Measurements from ENCODE around the gene ETV5.
A peak's percentile ranks its signal among the peaks of the same experiment; 100 is the strongest.

ETV5 gene

GRCh38 chr3:186093271-186093900, 15.5 kb downstream of the ETV5 start:
- Histone ChIP-seq H3K36me3 (ENCODE audit: insufficient read depth, low read depth, low read length) (no peaks in the 10 kb centered on the region), H3K27me3 (ENCODE audit: insufficient read depth, low read length) (peaks cover 23% of the 10 kb centered on the region), H3K9ac (ENCODE audit: low read depth, low read length) (no peak overlapping the region), H3K9me3 (ENCODE audit: insufficient read depth, low read depth, low read length) (no peaks in the 10 kb centered on the region), H3K27ac (ENCODE audit: low read length) (no peak overlapping the region), H3K4me3 (ENCODE audit: low read length) (no peak overlapping the region), H3K4me1 (ENCODE audit: insufficient read depth, low read length) (peaks cover 25% of the 10 kb centered on the region)

- Histone ChIP-seq H3K9ac (ENCODE audit: low read depth, low read length) (no peak overlapping the region), H3K27ac (ENCODE audit: low read length) (no peak overlapping the region), H3K27me3 (ENCODE audit: insufficient read depth, low read length) (peaks cover 22% of the 10 kb centered on the region), H3K36me3 (ENCODE audit: insufficient read depth, low read depth, low read length) (peaks cover 7% of the 10 kb centered on the region; the same call in 1 of the 2 replicates), H3K4me1 (ENCODE audit: insufficient read depth, low read length) (peaks cover 23% of the 10 kb centered on the region), H3K9me3 (ENCODE audit: insufficient read depth, low read depth, low read length) (no peaks in the 10 kb centered on the region), H3K4me3 (ENCODE audit: low read length) (no peak overlapping the region)
Measured at GRCh38 chr3:186092360-186093070, 16.4 kb downstream of the ETV5 start.

- peaks cover 9% of the 10 kb centered on the region; the same call in 1 of the 2 replicates for H3K4me1 ChIP-seq (ENCODE audit: insufficient read depth, low read length)
- H3K27ac ChIP-seq (ENCODE audit: low read length), result no peak overlapping the region
- no peak overlapping the region for H3K9ac ChIP-seq (ENCODE audit: low read depth, low read length)
- peaks cover 7% of the 10 kb centered on the region for H3K36me3 ChIP-seq (ENCODE audit: insufficient read depth, low read depth, low read length)
- peaks cover 11% of the 10 kb centered on the region; the same call in 1 of the 2 replicates for H3K27me3 ChIP-seq (ENCODE audit: insufficient read depth, low read length)
- H3K9me3 ChIP-seq (ENCODE audit: insufficient read depth, low read depth, low read length), result no peaks in the 10 kb centered on the region
- H3K4me3 ChIP-seq (ENCODE audit: low read length), result no peak overlapping the region
Measured at GRCh38 chr3:186090901-186091300, 18.0 kb downstream of the ETV5 start.

GRCh38 chr3:186088335-186088734, 20.6 kb downstream of the ETV5 start:
- Histone ChIP-seq H3K27me3 (ENCODE audit: insufficient read depth, low read length) (no peaks in the 10 kb centered on the region), H3K9me3 (ENCODE audit: insufficient read depth, low read depth, low read length) (no peaks in the 10 kb centered on the region), H3K4me1 (ENCODE audit: insufficient read depth, low read length) (peaks cover 12% of the 10 kb centered on the region), H3K9ac (ENCODE audit: low read depth, low read length) (no peak overlapping the region), H3K4me3 (ENCODE audit: low read length) (no peak overlapping the region), H3K36me3 (ENCODE audit: insufficient read depth, low read depth, low read length) (peaks cover 7% of the 10 kb centered on the region), H3K27ac (ENCODE audit: low read length) (no peak overlapping the region)

- Histone ChIP-seq H3K4me1 (ENCODE audit: insufficient read depth, low read length) (peaks cover 29% of the 10 kb centered on the region), H3K27me3 (ENCODE audit: insufficient read depth, low read length) (no peaks in the 10 kb centered on the region), H3K4me3 (ENCODE audit: low read length) (no peak overlapping the region), H3K9me3 (ENCODE audit: insufficient read depth, low read depth, low read length) (no peaks in the 10 kb centered on the region), H3K27ac (ENCODE audit: low read length) (no peak overlapping the region), H3K36me3 (ENCODE audit: insufficient read depth, low read depth, low read length) (peaks cover 10% of the 10 kb centered on the region), H3K9ac (ENCODE audit: low read depth, low read length) (no peak overlapping the region)
Measured at GRCh38 chr3:186084264-186084663, 24.6 kb downstream of the ETV5 start.

GRCh38 chr3:186083746-186084145, 25.1 kb downstream of the ETV5 start:
- Histone ChIP-seq H3K36me3 (ENCODE audit: insufficient read depth, low read depth, low read length) (peaks cover 16% of the 10 kb centered on the region), H3K27ac (ENCODE audit: low read length) (no peak overlapping the region), H3K9me3 (ENCODE audit: insufficient read depth, low read depth, low read length) (no peaks in the 10 kb centered on the region), H3K4me1 (ENCODE audit: insufficient read depth, low read length) (peaks cover 29% of the 10 kb centered on the region), H3K27me3 (ENCODE audit: insufficient read depth, low read length) (no peaks in the 10 kb centered on the region), H3K4me3 (ENCODE audit: low read length) (no peak overlapping the region), H3K9ac (ENCODE audit: low read depth, low read length) (no peak overlapping the region)

GRCh38 chr3:186082150-186082549, 26.7 kb downstream of the ETV5 start:
- H3K9ac ChIP-seq (ENCODE audit: low read depth, low read length), result no peak overlapping the region
- H3K27me3 ChIP-seq (ENCODE audit: insufficient read depth, low read length), result no peaks in the 10 kb centered on the region
- H3K27ac ChIP-seq (ENCODE audit: low read length), result no peak overlapping the region
- H3K9me3 ChIP-seq (ENCODE audit: insufficient read depth, low read depth, low read length), result no peaks in the 10 kb centered on the region
- H3K36me3 ChIP-seq (ENCODE audit: insufficient read depth, low read depth, low read length), result peaks cover 19% of the 10 kb centered on the region
- H3K4me1 ChIP-seq (ENCODE audit: insufficient read depth, low read length), result peaks cover 29% of the 10 kb centered on the region
- H3K4me3 ChIP-seq (ENCODE audit: low read length), result no peak overlapping the region

- Histone ChIP-seq H3K9me3 (ENCODE audit: insufficient read depth, low read depth, low read length) (no peaks in the 10 kb centered on the region), H3K4me1 (ENCODE audit: insufficient read depth, low read length) (peaks cover 29% of the 10 kb centered on the region), H3K4me3 (ENCODE audit: low read length) (no peak overlapping the region), H3K27me3 (ENCODE audit: insufficient read depth, low read length) (no peaks in the 10 kb centered on the region), H3K36me3 (ENCODE audit: insufficient read depth, low read depth, low read length) (peaks cover 23% of the 10 kb centered on the region; the same call in 1 of the 2 replicates), H3K27ac (ENCODE audit: low read length) (no peak overlapping the region), H3K9ac (ENCODE audit: low read depth, low read length) (no peak overlapping the region)
Measured at GRCh38 chr3:186081678-186082077, 27.2 kb downstream of the ETV5 start.

- Histone ChIP-seq H3K36me3 (ENCODE audit: insufficient read depth, low read depth, low read length) (peaks cover 30% of the 10 kb centered on the region; the same call in 1 of the 2 replicates), H3K27ac (ENCODE audit: low read length) (no peak overlapping the region)
Measured at GRCh38 chr3:186080849-186081438, 27.9 kb downstream of the ETV5 start.

GRCh38 chr3:186079925-186080324, 29.0 kb downstream of the ETV5 start:
- H3K9me3 ChIP-seq (ENCODE audit: insufficient read depth, low read depth, low read length), result peaks cover 3% of the 10 kb centered on the region; the same call in 1 of the 2 replicates
- H3K4me3 ChIP-seq (ENCODE audit: low read length), result peak overlapping the region; percentile 37; the same call in 1 of the 2 replicates
- H3K27ac ChIP-seq (ENCODE audit: low read length), result peak overlapping the region; percentile 18
- no peaks in the 10 kb centered on the region for H3K27me3 ChIP-seq (ENCODE audit: insufficient read depth, low read length)
- peaks cover 40% of the 10 kb centered on the region; the same call in 1 of the 2 replicates for H3K36me3 ChIP-seq (ENCODE audit: insufficient read depth, low read depth, low read length)
- peaks cover 29% of the 10 kb centered on the region for H3K4me1 ChIP-seq (ENCODE audit: insufficient read depth, low read length)
- H3K9ac ChIP-seq (ENCODE audit: low read depth, low read length), result no peak overlapping the region

More at GRCh38 chr3:186080849-186081438, 27.9 kb downstream of the ETV5 start:
- H3K27me3 ChIP-seq (ENCODE audit: insufficient read depth, low read length), result no peaks in the 10 kb centered on the region
- 0 out of 2 replicates have a peak overlapping the region, but pooled peaks have one; percentile 23 for H3K4me3 ChIP-seq (ENCODE audit: low read length)
- H3K9ac ChIP-seq (ENCODE audit: low read depth, low read length), result no peak overlapping the region
- no peaks in the 10 kb centered on the region; the same call in 1 of the 2 replicates for H3K9me3 ChIP-seq (ENCODE audit: insufficient read depth, low read depth, low read length)
- peaks cover 29% of the 10 kb centered on the region for H3K4me1 ChIP-seq (ENCODE audit: insufficient read depth, low read length)

GRCh38 chr3:186077466-186077865, 31.4 kb downstream of the ETV5 start:
- peaks cover 22% of the 10 kb centered on the region for H3K4me1 ChIP-seq (ENCODE audit: insufficient read depth, low read length)
- peaks cover 4% of the 10 kb centered on the region; the same call in 1 of the 2 replicates for H3K9me3 ChIP-seq (ENCODE audit: insufficient read depth, low read depth, low read length)
- peaks cover 41% of the 10 kb centered on the region; the same call in 1 of the 2 replicates for H3K36me3 ChIP-seq (ENCODE audit: insufficient read depth, low read depth, low read length)
- no peak overlapping the region for H3K27ac ChIP-seq (ENCODE audit: low read length)
- H3K27me3 ChIP-seq (ENCODE audit: insufficient read depth, low read length), result no peaks in the 10 kb centered on the region
- no peak overlapping the region for H3K4me3 ChIP-seq (ENCODE audit: low read length)
- H3K9ac ChIP-seq (ENCODE audit: low read depth, low read length), result no peak overlapping the region

Data from iPS-20b (cell line).